ENCODE data around the gene VPS41.

DNA sequence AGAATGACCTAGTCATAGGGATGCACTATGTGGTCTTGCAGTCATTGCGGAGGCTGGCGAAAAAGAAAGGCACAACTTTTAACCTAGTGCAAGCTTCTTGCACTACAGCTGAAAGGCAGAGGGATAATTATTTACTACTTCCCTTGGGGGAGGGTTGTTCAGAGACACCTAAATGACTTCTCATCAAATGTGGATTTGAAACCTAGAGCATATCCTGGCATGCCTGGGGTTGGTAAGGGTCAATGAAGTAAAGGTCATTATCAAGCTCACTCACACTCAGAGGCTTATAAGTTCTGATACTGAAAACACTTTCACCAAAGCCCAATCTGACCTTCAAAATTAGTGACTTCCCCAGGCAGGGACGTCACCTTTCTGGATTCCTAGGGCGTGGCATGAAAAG, 168.9 kb downstream of the VPS41 start:
- no peak for TF ChIP-seq POLR2A (IDR thresholded peaks at IDR 0.05)
- TF ChIP-seq, protein P1, sequence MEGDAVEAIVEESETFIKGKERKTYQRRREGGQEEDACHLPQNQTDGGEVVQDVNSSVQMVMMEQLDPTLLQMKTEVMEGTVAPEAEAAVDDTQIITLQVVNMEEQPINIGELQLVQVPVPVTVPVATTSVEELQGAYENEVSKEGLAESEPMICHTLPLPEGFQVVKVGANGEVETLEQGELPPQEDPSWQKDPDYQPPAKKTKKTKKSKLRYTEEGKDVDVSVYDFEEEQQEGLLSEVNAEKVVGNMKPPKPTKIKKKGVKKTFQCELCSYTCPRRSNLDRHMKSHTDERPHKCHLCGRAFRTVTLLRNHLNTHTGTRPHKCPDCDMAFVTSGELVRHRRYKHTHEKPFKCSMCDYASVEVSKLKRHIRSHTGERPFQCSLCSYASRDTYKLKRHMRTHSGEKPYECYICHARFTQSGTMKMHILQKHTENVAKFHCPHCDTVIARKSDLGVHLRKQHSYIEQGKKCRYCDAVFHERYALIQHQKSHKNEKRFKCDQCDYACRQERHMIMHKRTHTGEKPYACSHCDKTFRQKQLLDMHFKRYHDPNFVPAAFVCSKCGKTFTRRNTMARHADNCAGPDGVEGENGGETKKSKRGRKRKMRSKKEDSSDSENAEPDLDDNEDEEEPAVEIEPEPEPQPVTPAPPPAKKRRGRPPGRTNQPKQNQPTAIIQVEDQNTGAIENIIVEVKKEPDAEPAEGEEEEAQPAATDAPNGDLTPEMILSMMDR (IDR thresholded peaks at IDR 0.05), result no peak

Data from Peyer's patch (tissue), 4 donors.